ENCODE data around the gene UTF1. TPM values are rescaled to one million over a fixed set of nuclear protein-coding genes. Genes with fewer than 3 reads are reported as not detected.
A peak's percentile ranks its signal among the peaks of the same experiment; 100 is the strongest.

Gene UTF1
- total and polyA plus RNA-seq, 2 donors from 2014 or later, result not detected

DNA sequence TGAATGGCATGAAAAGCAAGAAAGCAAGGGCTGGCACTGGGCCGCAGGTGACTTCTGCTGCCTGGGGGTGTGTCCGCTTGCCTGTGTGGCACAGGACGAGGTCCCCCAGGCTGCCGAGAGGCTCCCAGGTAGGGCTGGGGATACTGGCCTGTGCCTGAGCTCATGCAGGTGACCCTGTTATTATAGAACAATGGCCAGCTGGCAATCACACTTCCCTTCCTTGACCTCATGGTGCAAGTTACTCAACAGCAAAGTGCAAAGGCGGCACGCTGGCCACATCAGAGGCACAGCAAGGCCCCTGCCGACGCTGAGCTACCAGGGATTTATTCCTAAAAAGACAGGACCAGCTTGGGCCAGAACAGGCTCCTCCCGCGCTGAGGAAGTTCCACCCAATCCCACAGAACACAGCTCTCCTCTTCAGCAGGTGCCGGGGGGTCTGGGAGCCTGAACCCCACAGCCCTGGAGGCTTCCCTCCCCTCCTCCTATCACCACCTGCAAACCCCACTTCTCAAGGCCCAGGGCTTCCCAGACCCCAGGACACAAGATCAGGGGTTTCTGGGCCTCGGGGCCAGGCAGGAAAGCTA, 48.1 kb downstream of the UTF1 start:
- DNase-seq (no peak), FAIRE-seq (no peak)
- H3K27ac ChIP-seq (ENCODE audit: low read depth in 2 of 2, low read length in 2 of 2), result no peak overlapping the region
- H3K4me3 ChIP-seq (ENCODE audit: low read length in 3 of 3), result no peak overlapping the region
- no peaks in the 10 kb centered on the region for H3K27me3 ChIP-seq (ENCODE audit: control insufficient read depth, insufficient read depth, low read length)
- intact Hi-C loops (cut with DNase I), result no loop called here
- no peaks in the 10 kb centered on the region for H3K4me1 ChIP-seq (ENCODE audit: control insufficient read depth in 2 of 3, insufficient read depth in 2 of 3, low read depth in 1 of 3, low read length in 3 of 3)
- no peaks in the 10 kb centered on the region for H3K9me3 ChIP-seq (ENCODE audit: control insufficient read depth in 2 of 3, insufficient read depth in 1 of 3, low read length in 3 of 3)
- no peak overlapping the region for H3K9ac ChIP-seq (ENCODE audit: low read length in 3 of 3)
- TF ChIP-seq CTCF (IDR thresholded peaks at IDR 0.05; ENCODE audit: borderline replicate concordance, extremely low read depth, insufficient read depth), result no peak
- peaks cover 0 to 24% (median 11%) of the 10 kb centered on the region in 3 donors for H3K36me3 ChIP-seq (ENCODE audit: control insufficient read depth in 2 of 3, insufficient read depth in 3 of 3, low read length in 3 of 3)

DNA sequence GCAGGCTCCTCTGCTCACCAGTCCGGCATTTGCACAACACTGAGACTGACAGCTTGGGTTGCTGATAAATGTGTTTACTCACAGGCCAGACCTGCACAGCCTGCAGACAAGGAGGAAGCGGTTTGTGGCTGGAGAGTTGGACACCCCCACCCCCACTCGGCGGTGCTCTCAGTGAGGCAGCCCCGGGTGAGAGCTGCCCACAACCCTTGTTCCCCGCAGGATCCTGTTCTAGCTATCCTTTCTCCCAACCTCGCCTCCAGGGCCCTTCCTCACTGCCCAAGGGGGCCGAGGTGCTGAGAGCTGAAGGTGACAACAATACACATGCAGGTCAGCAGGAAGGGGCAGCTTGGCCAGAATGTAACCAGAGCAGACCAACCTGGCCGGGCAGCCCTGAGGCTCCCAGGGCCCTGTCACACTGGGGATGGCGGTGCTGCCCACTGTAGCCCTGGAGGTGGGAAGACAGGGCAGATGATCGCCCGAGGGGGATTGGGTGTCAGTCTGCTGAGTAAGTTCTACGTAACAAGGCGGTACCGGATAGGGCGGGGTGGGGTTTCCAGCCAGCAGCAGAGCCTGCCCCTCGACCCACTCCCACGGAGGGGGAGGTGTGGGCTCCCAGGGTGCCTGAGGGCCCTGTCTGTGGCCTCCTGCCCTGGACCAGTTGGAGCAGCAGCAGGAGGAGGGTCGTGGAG, 48.7 kb downstream of the UTF1 start:
- intact Hi-C loops (cut with DNase I), result no loop called here
- H3K4me1 ChIP-seq (ENCODE audit: control insufficient read depth in 2 of 3, insufficient read depth in 2 of 3, low read depth in 1 of 3, low read length in 3 of 3), result no peaks in the 10 kb centered on the region
- H3K36me3 ChIP-seq (ENCODE audit: control insufficient read depth in 2 of 3, insufficient read depth in 3 of 3, low read length in 3 of 3), result peaks cover 0 to 26% (median 16%) of the 10 kb centered on the region in 3 donors
- H3K4me3 ChIP-seq (ENCODE audit: low read length in 3 of 3), result no peak overlapping the region
- TF ChIP-seq CTCF (IDR thresholded peaks at IDR 0.05; ENCODE audit: borderline replicate concordance, extremely low read depth, insufficient read depth), result no peak
- DNase-seq (peak in 4 of 5 donors; percentile 63 to 81 (median 72)), FAIRE-seq (no peak)
- H3K9ac ChIP-seq (ENCODE audit: low read length in 3 of 3), result no peak overlapping the region
- H3K9me3 ChIP-seq (ENCODE audit: control insufficient read depth in 2 of 3, insufficient read depth in 1 of 3, low read length in 3 of 3), result no peaks in the 10 kb centered on the region
- H3K27ac ChIP-seq (ENCODE audit: low read depth in 2 of 2, low read length in 2 of 2), result peak overlapping the region in 1 of 2 donors; percentile 41
- no peaks in the 10 kb centered on the region for H3K27me3 ChIP-seq (ENCODE audit: control insufficient read depth, insufficient read depth, low read length)

DNA sequence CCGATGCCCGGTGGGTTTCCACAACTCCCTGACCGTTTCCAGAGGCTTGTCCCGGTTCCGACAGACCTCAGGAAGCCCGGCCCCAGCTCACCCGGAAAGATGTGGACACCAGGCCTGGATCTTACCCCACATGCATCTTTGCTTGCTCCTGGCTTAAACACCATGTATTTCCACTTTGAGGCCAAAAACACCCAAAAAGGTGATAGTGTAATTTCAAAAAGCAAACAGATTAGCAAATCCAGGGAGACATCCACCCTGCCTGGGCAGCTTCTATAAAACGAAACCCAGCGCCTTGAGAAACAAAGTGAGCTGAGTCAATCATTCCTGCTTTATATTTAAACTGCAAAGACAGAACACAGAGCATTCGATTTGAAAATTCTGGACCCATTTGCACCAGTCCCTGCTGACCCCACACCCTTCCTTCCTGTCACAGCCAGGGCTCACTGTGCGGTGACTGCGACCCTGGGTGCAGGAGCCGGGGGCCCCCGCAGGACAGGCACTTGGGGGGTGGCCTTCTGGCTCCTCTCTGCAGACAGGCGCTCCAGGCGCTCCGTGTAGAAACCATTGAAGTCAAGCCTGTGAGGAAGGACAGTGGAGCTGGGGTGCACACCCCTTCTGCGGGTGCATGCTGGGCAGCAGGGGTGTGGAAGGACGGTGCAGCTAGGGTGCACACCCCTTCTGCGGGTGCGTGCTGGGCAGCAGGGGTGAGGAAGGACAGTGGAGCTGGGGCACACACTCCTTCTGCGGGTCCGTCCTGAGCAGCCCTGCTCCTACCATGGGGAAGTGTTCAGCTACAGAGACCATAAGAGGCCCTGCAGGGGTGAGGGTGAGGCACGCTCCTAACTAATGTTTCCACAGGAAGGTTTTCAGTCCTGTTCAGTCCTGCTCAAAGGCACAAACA, 49.6 kb downstream of the UTF1 start:
- no peak for FAIRE-seq
- no peak for TF ChIP-seq CTCF (IDR thresholded peaks at IDR 0.05; ENCODE audit: borderline replicate concordance, extremely low read depth, insufficient read depth)
- H3K27me3 ChIP-seq (ENCODE audit: control insufficient read depth, insufficient read depth, low read length), result no peaks in the 10 kb centered on the region
- no peak overlapping the region for H3K4me3 ChIP-seq (ENCODE audit: low read length in 3 of 3)
- H3K4me1 ChIP-seq (ENCODE audit: control insufficient read depth in 2 of 3, insufficient read depth in 2 of 3, low read depth in 1 of 3, low read length in 3 of 3), result no peaks in the 10 kb centered on the region
- H3K27ac ChIP-seq (ENCODE audit: low read depth in 2 of 2, low read length in 2 of 2), result no peak overlapping the region
- intact Hi-C loops (cut with DNase I), result no loop called here
- peaks cover 0 to 29% (median 20%) of the 10 kb centered on the region in 3 donors for H3K36me3 ChIP-seq (ENCODE audit: control insufficient read depth in 2 of 3, insufficient read depth in 3 of 3, low read length in 3 of 3)
- H3K9ac ChIP-seq (ENCODE audit: low read length in 3 of 3), result no peak overlapping the region
- DNase-seq, result no peak
- no peaks in the 10 kb centered on the region for H3K9me3 ChIP-seq (ENCODE audit: control insufficient read depth in 2 of 3, insufficient read depth in 1 of 3, low read length in 3 of 3)

Measured in kidney (tissue), 14 donors.